Measurements from ENCODE around the gene PROSER2.
A peak's percentile ranks its signal among the peaks of the same experiment; 100 is the strongest.
"Not testable (repeated sequence)": the region's sequence is repeated elsewhere in the genome, so short reads cannot be mapped to it uniquely, and the experiment has no call there.

The PROSER2 gene

GRCh38 chr10:11886851-11887250 lies 63.7 kb downstream of the PROSER2 start:
- POLR2A ChIA-PET (ENCODE audit: low non-redundant PET), result no interaction called here
- peak; percentile 32 for DNase-seq (ENCODE audit: low spot score)
- CTCF ChIA-PET, result interaction anchor here (2.4 kb wide), 1 partner anchor 11 kb away, joined by 9 read pairs; no protein-coding TSS in a partner anchor
- H3K27ac ChIP-seq, result peak overlapping the region; percentile 95
- TF ChIP-seq CTCF (conservative IDR thresholded peaks at IDR 0.05; ENCODE audit: low read depth), result no peak

GRCh38 chr10:11887381-11888227 lies 64.4 kb downstream of the PROSER2 start:
- H3K27ac ChIP-seq, result peak overlapping the region; percentile 95
- no peak for TF ChIP-seq CTCF (conservative IDR thresholded peaks at IDR 0.05; ENCODE audit: low read depth)
- DNase-seq (ENCODE audit: low spot score), result no peak
- CTCF ChIA-PET, result interaction anchor here (0.6 to 2.4 kb wide), 2 partner anchors 10 to 105 kb away, joined by 3 to 9 read pairs; no protein-coding TSS in a partner anchor
- POLR2A ChIA-PET (ENCODE audit: low non-redundant PET), result no interaction called here

GRCh38 chr10:11889263-11889662 lies 66.1 kb downstream of the PROSER2 start:
- DNase-seq (ENCODE audit: low spot score); H3K27ac ChIP-seq; POLR2A ChIA-PET (ENCODE audit: low non-redundant PET): not testable (repeated sequence)
- CTCF ChIA-PET, result interaction anchor here (0.7 kb wide), 1 partner anchor 19 kb away, joined by 3 read pairs; no protein-coding TSS in a partner anchor

- no peak for TF ChIP-seq CTCF (conservative IDR thresholded peaks at IDR 0.05; ENCODE audit: low read depth)
- CTCF ChIA-PET, result no interaction called here
- POLR2A ChIA-PET (ENCODE audit: low non-redundant PET), result no interaction called here
These were observed 68.8 kb downstream of the PROSER2 start for GRCh38 chr10:11891776-11892486.

GRCh38 chr10:11893749-11894278 lies 70.7 kb downstream of the PROSER2 start:
- ChIA-PET CTCF (interaction anchor here (0.5 kb wide), 1 partner anchor 39 kb away, joined by 3 read pairs; no protein-coding TSS in a partner anchor), POLR2A (ENCODE audit: low non-redundant PET) (no interaction called here)
- DNase-seq (ENCODE audit: low spot score), result no peak
- TF ChIP-seq CTCF (conservative IDR thresholded peaks at IDR 0.05; ENCODE audit: low read depth), result no peak
- H3K27ac ChIP-seq, result peak overlapping the region; percentile 60

More at GRCh38 chr10:11891776-11892486, 68.8 kb downstream of the PROSER2 start:
- H3K27ac ChIP-seq, result 0 out of 2 replicates have a peak overlapping the region, but pooled peaks have one; percentile 12
- DNase-seq (ENCODE audit: low spot score), result no peak

- TF ChIP-seq CTCF (conservative IDR thresholded peaks at IDR 0.05; ENCODE audit: low read depth), result no peak
- POLR2A ChIA-PET (ENCODE audit: low non-redundant PET), result no interaction called here
- H3K27ac ChIP-seq, result peak overlapping the region; percentile 60
- CTCF ChIA-PET, result interaction anchor here (0.5 kb wide), 1 partner anchor 40 kb away, joined by 3 read pairs; no protein-coding TSS in a partner anchor
- DNase-seq (ENCODE audit: low spot score), result no peak
These were observed 71.4 kb downstream of the PROSER2 start for GRCh38 chr10:11894381-11895107.
